CD14-positive monocyte (primary cell): ENCODE data around the gene SLC25A48. TPM values are rescaled to one million over a fixed set of nuclear protein-coding genes. Genes with fewer than 3 reads are reported as not detected.
"Not testable (repeated sequence)": the region's sequence is repeated elsewhere in the genome, so short reads cannot be mapped to it uniquely, and the experiment has no call there.

Experiments used
- DNase-seq, 3 donors: peaks; one replicate each; pipeline ENCODE4 v3.0.0-alpha.2; 2011 to 2022
- H2AFZ ChIP-seq: 2 replicates; pipeline ENCODE4 v1.6.0; 2012; ENCODE audit warnings: mild to moderate bottlenecking, low read depth, low read length, inconsistent platforms; ENCODE audit not compliant: insufficient read depth, poor library complexity, severe bottlenecking
- H3K27ac ChIP-seq, 2 donors: 1 replicate in 1 of 2; 2 replicates in 1 of 2; pipeline ENCODE4 v1.5.1; 2012 to 2013; ENCODE audit warnings: low read length in 2 of 2, control low read depth in 1 of 2, inconsistent platforms in 1 of 2, low read depth in 1 of 2, mild to moderate bottlenecking in 1 of 2
- H3K27me3 ChIP-seq, 2 donors: one replicate each; pipeline versions ENCODE4 v1.6.0 to v1.6.1; 2011 to 2013; ENCODE audit warnings: low read length in 2 of 2; ENCODE audit not compliant: control insufficient read depth in 2 of 2, insufficient read depth in 2 of 2
- H3K36me3 ChIP-seq, 2 donors: replicated peaks in 1 of 2; 1 replicate in 1 of 2; 2 replicates in 1 of 2; pipeline versions ENCODE4 v1.5.1 to v1.6.1; 2012 to 2013; ENCODE audit warnings: low read length in 2 of 2, control low read depth in 1 of 2, inconsistent platforms in 1 of 2, mild to moderate bottlenecking in 1 of 2; ENCODE audit not compliant: insufficient read depth in 2 of 2, control insufficient read depth in 1 of 2
- H3K4me1 ChIP-seq, 2 donors: 1 replicate in 1 of 2; 2 replicates in 1 of 2; pipeline versions ENCODE4 v1.5.1 to v1.6.1; 2012 to 2013; ENCODE audit warnings: low read length in 2 of 2, control low read depth in 1 of 2, inconsistent platforms in 1 of 2, mild to moderate bottlenecking in 1 of 2, moderate library complexity in 1 of 2; ENCODE audit not compliant: insufficient read depth in 2 of 2, control insufficient read depth in 1 of 2
- H3K4me2 ChIP-seq: replicated peaks from 2 replicates; pipeline ENCODE3; 2012; ENCODE audit warnings: low read length, moderate library complexity, mild to moderate bottlenecking; ENCODE audit not compliant: poor library complexity, severe bottlenecking; ENCODE audit errors: extremely low read depth
- H3K4me3 ChIP-seq, 3 experiments: fragments of 200-600 bp in 1 of 3; sonication (generic) in 1 of 3; replicated peaks in 1 of 3; 1 replicate in 2 of 3; 2 replicates in 1 of 3; pipeline ENCODE4 v1.5.1; 2011 to 2013; ENCODE audit warnings: low read length in 3 of 3, mild to moderate bottlenecking in 3 of 3, control low read depth in 2 of 3, low read depth in 2 of 3, inconsistent platforms in 1 of 3, moderate library complexity in 1 of 3
- H3K79me2 ChIP-seq: 2 replicates; pipeline ENCODE4 v1.6.0; 2012; ENCODE audit warnings: mild to moderate bottlenecking, control low read depth, inconsistent platforms, low read length, moderate library complexity; ENCODE audit not compliant: insufficient read depth
- H3K9ac ChIP-seq: 2 replicates; pipeline ENCODE4 v1.6.0; 2017; ENCODE audit warnings: low read length, mild to moderate bottlenecking; ENCODE audit not compliant: insufficient read depth, poor library complexity, severe bottlenecking
- H3K9me3 ChIP-seq, 2 donors: replicated peaks in 1 of 2; 1 replicate in 1 of 2; 2 replicates in 1 of 2; pipeline versions ENCODE4 v1.5.1 to v1.6.1; 2012 to 2013; ENCODE audit warnings: low read length in 2 of 2, control low read depth in 1 of 2; ENCODE audit not compliant: control insufficient read depth in 1 of 2, insufficient read depth in 1 of 2
- H4K20me1 ChIP-seq: 2 replicates; pipeline ENCODE4 v1.6.0; 2012; ENCODE audit warnings: mild to moderate bottlenecking, low read length, control low read depth, moderate library complexity; ENCODE audit not compliant: insufficient read depth
- H3K27ac Mint-ChIP-seq, 7 donors: one replicate each; pipeline ENCODE4 v1.8.0; 2020; ENCODE audit warnings: mild to moderate bottlenecking in 7 of 7, mixed read lengths in 7 of 7, moderate library complexity in 6 of 7, inconsistent platforms in 2 of 7
- H3K27me3 Mint-ChIP-seq, 3 donors: one replicate each; pipeline ENCODE4 v1.8.0; 2021 to 2022; ENCODE audit warnings: low read depth in 3 of 3, mild to moderate bottlenecking in 3 of 3, mixed read lengths in 3 of 3, moderate library complexity in 3 of 3, inconsistent platforms in 1 of 3
- H3K36me3 Mint-ChIP-seq, 2 donors: one replicate each; pipeline ENCODE4 v1.8.0; 2020; ENCODE audit warnings: mixed read lengths in 2 of 2, inconsistent platforms in 1 of 2, mild to moderate bottlenecking in 1 of 2
- H3K4me1 Mint-ChIP-seq: one replicate; pipeline ENCODE4 v1.8.0; 2020; ENCODE audit warnings: mild to moderate bottlenecking, mixed read lengths
- H3K4me3 Mint-ChIP-seq, 2 donors: one replicate each; pipeline ENCODE4 v1.8.0; 2020; ENCODE audit warnings: mild to moderate bottlenecking in 2 of 2, mixed read lengths in 2 of 2, moderate library complexity in 1 of 2
- H3K9me3 Mint-ChIP-seq, 7 donors: one replicate each; pipeline ENCODE4 v1.8.0; 2020 to 2022; ENCODE audit warnings: mixed read lengths in 7 of 7, mild to moderate bottlenecking in 6 of 7, moderate library complexity in 6 of 7, inconsistent platforms in 2 of 7
- WGBS: methylation state at CpG from one replicate; pipeline ENCODE4 v1.1.5; 2013; ENCODE audit warnings: missing lambda C conversion rate; ENCODE audit not compliant: insufficient coverage; 5-methylcytosine and 5-hydroxymethylcytosine counted together
- intact Hi-C, 2 donors: fragments of 100-400 bp; cut with micrococcal nuclease; formaldehyde crosslinking; loops; one replicate each; pipeline versions ENCODE4 v1.15.0 to v1.15.1; 2023
- polyA plus RNA-seq, 3 donors: library from polyadenylated mRNA; depleted of rRNA in 1 of 3; unstranded in 2 of 3; stranded (reverse) in 1 of 3; fragments of 300-500 nt in 2 of 3; fragments of >200 nt in 1 of 3; fragmentation: Illumina TruSeq in 2 of 3; gene quantifications; 1 replicate in 2 of 3; 2 replicates in 1 of 3; pipeline ENCODE4 v1.2.3, GENCODE V29; 2012 to 2021
- TF ChIP-seq, protein P1 (sequence below): fragments of 200-600 bp; IDR thresholded peaks from one replicate; pipeline ENCODE4 v1.8.0; 2022; ENCODE audit warnings: antibody characterized with exemption, mild to moderate bottlenecking

SLC25A48 gene
- polyA plus RNA-seq, 3 donors = not detected

- Histone ChIP-seq H3K27me3 (peaks cover 11 to 44% of the 10 kb centered on the region in 2 donors), H3K79me2 (no peaks in the 10 kb centered on the region), H3K9me3 (peaks cover 0 to 7% of the 10 kb centered on the region in 2 donors), H4K20me1 (no peaks in the 10 kb centered on the region), H3K36me3 (no peaks in the 10 kb centered on the region), H3K4me1 (peaks cover 0 to 6% of the 10 kb centered on the region in 2 donors), H2AFZ (no peak overlapping the region), H3K4me2 (no peak overlapping the region), H3K9ac (no peak overlapping the region), H3K27ac (no peak overlapping the region), H3K4me3 (no peak overlapping the region)
- intact Hi-C loops = no loop called here
- TF ChIP-seq, protein P1, sequence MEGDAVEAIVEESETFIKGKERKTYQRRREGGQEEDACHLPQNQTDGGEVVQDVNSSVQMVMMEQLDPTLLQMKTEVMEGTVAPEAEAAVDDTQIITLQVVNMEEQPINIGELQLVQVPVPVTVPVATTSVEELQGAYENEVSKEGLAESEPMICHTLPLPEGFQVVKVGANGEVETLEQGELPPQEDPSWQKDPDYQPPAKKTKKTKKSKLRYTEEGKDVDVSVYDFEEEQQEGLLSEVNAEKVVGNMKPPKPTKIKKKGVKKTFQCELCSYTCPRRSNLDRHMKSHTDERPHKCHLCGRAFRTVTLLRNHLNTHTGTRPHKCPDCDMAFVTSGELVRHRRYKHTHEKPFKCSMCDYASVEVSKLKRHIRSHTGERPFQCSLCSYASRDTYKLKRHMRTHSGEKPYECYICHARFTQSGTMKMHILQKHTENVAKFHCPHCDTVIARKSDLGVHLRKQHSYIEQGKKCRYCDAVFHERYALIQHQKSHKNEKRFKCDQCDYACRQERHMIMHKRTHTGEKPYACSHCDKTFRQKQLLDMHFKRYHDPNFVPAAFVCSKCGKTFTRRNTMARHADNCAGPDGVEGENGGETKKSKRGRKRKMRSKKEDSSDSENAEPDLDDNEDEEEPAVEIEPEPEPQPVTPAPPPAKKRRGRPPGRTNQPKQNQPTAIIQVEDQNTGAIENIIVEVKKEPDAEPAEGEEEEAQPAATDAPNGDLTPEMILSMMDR = no peak
- H3K4me3 Mint-ChIP-seq = peak overlapping the region in 1 of 2 donors; percentile 62
- WGBS = 80% methylated on average over 1 of the region's 7 CpGs
- peaks cover 0 to 16% (median 4%) of the 10 kb centered on the region in 7 donors for H3K9me3 Mint-ChIP-seq
- no peak for DNase-seq
- H3K36me3 Mint-ChIP-seq = no peaks in the 10 kb centered on the region
- H3K4me1 Mint-ChIP-seq = peaks cover 3% of the 10 kb centered on the region
- H3K27me3 Mint-ChIP-seq = peaks cover 41 to 63% (median 45%) of the 10 kb centered on the region in 3 donors
- no peak overlapping the region for H3K27ac Mint-ChIP-seq
These were observed 1.3 kb downstream of the SLC25A48 start for GRCh38 chr5:135835766-135836165.

DNA sequence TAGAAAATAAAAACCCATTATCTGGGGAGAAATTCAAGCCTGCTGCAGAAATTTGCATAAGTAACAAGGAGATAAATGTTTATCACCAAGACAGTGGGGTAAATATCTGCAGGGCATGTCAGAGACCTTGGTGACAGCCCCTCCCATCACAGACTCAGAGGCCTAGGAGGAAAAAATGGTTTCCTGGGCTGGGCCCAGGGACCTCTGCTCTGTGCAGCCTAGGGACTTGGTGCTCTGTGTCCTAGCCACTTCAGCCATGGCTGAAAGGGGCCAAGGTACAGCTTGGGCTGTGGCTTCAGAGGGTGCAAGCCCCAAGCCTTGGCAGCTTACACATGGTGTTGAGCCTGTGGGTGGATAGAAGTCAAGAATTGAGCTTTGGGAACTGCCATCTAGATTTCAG lies 3.9 kb downstream of the SLC25A48 start:
- H3K4me2 ChIP-seq, H3K27ac Mint-ChIP-seq, H3K4me1 ChIP-seq, intact Hi-C loops, DNase-seq, H3K36me3 ChIP-seq, H2AFZ ChIP-seq, H3K4me1 Mint-ChIP-seq, H4K20me1 ChIP-seq, H3K27ac ChIP-seq, H3K79me2 ChIP-seq, H3K36me3 Mint-ChIP-seq, H3K4me3 Mint-ChIP-seq, H3K4me3 ChIP-seq, H3K9ac ChIP-seq, H3K9me3 ChIP-seq: not testable (repeated sequence)
- peaks cover 11 to 47% of the 10 kb centered on the region in 2 donors for H3K27me3 ChIP-seq
- peaks cover 32 to 65% (median 53%) of the 10 kb centered on the region in 3 donors for H3K27me3 Mint-ChIP-seq
- peaks cover 0 to 16% (median 4%) of the 10 kb centered on the region in 7 donors for H3K9me3 Mint-ChIP-seq
